Measurements from ENCODE around the gene OBP2A.

GRCh38 chr9:135588886-135589595 lies 43.1 kb downstream of the OBP2A start:
- TF ChIP-seq, protein P1, sequence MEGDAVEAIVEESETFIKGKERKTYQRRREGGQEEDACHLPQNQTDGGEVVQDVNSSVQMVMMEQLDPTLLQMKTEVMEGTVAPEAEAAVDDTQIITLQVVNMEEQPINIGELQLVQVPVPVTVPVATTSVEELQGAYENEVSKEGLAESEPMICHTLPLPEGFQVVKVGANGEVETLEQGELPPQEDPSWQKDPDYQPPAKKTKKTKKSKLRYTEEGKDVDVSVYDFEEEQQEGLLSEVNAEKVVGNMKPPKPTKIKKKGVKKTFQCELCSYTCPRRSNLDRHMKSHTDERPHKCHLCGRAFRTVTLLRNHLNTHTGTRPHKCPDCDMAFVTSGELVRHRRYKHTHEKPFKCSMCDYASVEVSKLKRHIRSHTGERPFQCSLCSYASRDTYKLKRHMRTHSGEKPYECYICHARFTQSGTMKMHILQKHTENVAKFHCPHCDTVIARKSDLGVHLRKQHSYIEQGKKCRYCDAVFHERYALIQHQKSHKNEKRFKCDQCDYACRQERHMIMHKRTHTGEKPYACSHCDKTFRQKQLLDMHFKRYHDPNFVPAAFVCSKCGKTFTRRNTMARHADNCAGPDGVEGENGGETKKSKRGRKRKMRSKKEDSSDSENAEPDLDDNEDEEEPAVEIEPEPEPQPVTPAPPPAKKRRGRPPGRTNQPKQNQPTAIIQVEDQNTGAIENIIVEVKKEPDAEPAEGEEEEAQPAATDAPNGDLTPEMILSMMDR (IDR thresholded peaks at IDR 0.05; ENCODE audit: low read length) = no peak
- TF ChIP-seq EZH2 (optimal IDR thresholded peaks at IDR 0.05; ENCODE audit: low read depth, low read length) (no peak), EZH2phosphoT487 (IDR thresholded peaks at IDR 0.05; ENCODE audit: low read length) (no peak)
